ENCODE measurements around the gene ABHD16A. TPM values are rescaled to one million over a fixed set of nuclear protein-coding genes. Genes with fewer than 3 reads are reported as not detected.
A peak's percentile ranks its signal among the peaks of the same experiment; 100 is the strongest.

Gene ABHD16A
- total and polyA plus RNA-seq, 10 of the 15 experiments (the other 5 are each of a cell fraction or from before 2014, with no cell fraction given) = 7.5 to 43.0 (median 32.9) TPM

DNA sequence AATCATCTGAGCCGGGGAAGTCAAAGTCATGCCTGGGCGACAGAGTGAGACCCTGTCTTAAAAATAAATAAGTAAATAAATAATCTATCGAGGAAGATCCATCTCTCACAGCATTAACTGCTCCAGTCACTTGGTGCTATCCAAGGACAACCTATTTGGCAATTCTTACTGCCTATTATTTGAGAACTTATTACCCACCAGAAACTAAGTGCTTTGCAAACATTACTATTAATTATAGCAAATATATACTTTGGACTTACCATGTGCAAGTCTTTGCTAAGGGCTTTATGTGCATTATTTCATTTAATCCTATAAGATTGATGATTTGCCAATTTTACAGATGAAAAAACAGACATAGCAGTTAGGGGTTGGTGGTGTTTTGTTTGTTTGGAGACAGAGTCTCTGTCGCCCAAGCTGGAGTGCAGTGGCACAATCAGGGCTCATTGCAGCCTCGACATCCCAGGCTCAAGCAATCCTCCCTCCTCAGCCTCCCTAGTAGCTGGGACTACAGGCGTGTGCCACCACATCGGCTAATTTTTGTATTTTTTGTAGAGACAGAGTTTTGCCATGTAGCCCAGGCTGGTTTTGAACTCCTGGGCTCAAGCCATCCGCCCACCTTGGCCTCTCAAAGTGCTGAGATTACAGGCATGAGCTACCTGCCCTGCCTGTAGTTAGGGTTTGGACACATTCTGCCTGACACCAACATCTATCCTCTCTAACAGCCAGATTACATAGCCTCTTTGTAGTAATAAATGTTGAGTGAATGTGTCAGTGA is 48.4 kb downstream of the ABHD16A start:
- TF ChIP-seq BCL3 (IDR thresholded peaks at IDR 0.05; ENCODE audit: borderline replicate concordance, insufficient read depth, low read depth, low read length, poor library complexity, severe bottlenecking) (peak; percentile 31), MYC (IDR thresholded peaks at IDR 0.05; ENCODE audit: insufficient read depth, insufficient read length, insufficient replicate concordance, low read length, severe bottlenecking) (no peak)
- Histone ChIP-seq H3K36me3 (ENCODE audit: control insufficient read depth in 2 of 2, insufficient read depth in 2 of 2, low read length in 1 of 2) (peaks cover 0 to 6% of the 10 kb centered on the region in 2 experiments; a peak in 3 of 4 replicates), H3K9me3 (replicated peaks; ENCODE audit: control insufficient read depth, insufficient read depth, low read length) (no peaks in the 10 kb centered on the region), H3K27ac (ENCODE audit: control insufficient read depth, insufficient read depth) (no peak overlapping the region), H3K79me2 (ENCODE audit: control insufficient read depth, insufficient read depth, low read length) (peaks cover 58% of the 10 kb centered on the region), H3K4me2 (ENCODE audit: control insufficient read depth, insufficient read depth) (no peak overlapping the region; the same call in 1 of the 2 replicates), H4K20me1 (ENCODE audit: control insufficient read depth, insufficient read depth) (no peaks in the 10 kb centered on the region), H3K27me3 (replicated peaks in 1 of 2; ENCODE audit: control insufficient read depth in 2 of 2, insufficient read depth in 2 of 2, low read length in 1 of 2) (no peaks in the 10 kb centered on the region), H2AFZ (ENCODE audit: control insufficient read depth, low read depth, low read length) (no peak overlapping the region), H3K9ac (ENCODE audit: control insufficient read depth, insufficient read depth, low read length) (no peak overlapping the region), H3K4me1 (ENCODE audit: control insufficient read depth, insufficient read depth, low read length) (peaks cover 20% of the 10 kb centered on the region), H3K4me3 (no peak overlapping the region)
- FAIRE-seq (no peak), DNase-seq (ENCODE audit: low read depth, low spot score) (no peak), ATAC-seq (no peak)
- intact Hi-C loops (cut with micrococcal nuclease; ENCODE audit: unreplicated experiment) = no loop called here
- WGBS (ENCODE audit: insufficient coverage, insufficient replicate concordance, low lambda C conversion rate, missing lambda C conversion rate) = 70% methylated on average over 8 of the region's 8 CpGs
- SMC1A ChIA-PET (ENCODE audit: uncharacterized antibody, unreplicated experiment) = interaction anchor here (0.5 to 5.0 kb wide), 5 partner anchors 9 to 184 kb away, joined by 3 to 31 read pairs (median 4); partner anchors contain the start of gene GPANK1
- RAD21 ChIA-PET (ENCODE audit: unreplicated experiment) = interaction anchor here (1.2 kb wide), 1 partner anchor 57 kb away, joined by 4 read pairs; no protein-coding TSS in a partner anchor
- no TSS peak for BruUV-seq (replicated peaks)
- CTCF ChIA-PET = interaction anchor here (0.6 to 1.9 kb wide), 8 partner anchors 9 to 175 kb away, joined by 3 to 5 read pairs (median 4); partner anchors contain the start of genes ABHD16A and GPANK1
- POLR2A ChIA-PET = interaction anchor here (0.5 to 6.3 kb wide), 9 partner anchors 8 to 319 kb away, joined by 3 to 107 read pairs (median 3); partner anchors contain the start of genes ABHD16A, C6orf47, CSNK2B and GPANK1
- in situ Hi-C loops (cut with MboI) = no loop called here
